Heart right ventricle (tissue), 16 donors: ENCODE measurements around the gene TTLL5. TPM values are rescaled to one million over a fixed set of nuclear protein-coding genes. Genes with fewer than 3 reads are reported as not detected.

Experiments
- ATAC-seq, 8 donors: fragments of 200-7000 bp; cut with Tn5 transposase; one replicate each; pipeline ENCODE4 v1.9.1; 2020; ENCODE audit warnings: mild to moderate bottlenecking in 8 of 8, moderate library complexity in 8 of 8, moderate number of reproducible peaks in 1 of 8
- DNase-seq, 2 donors: peaks; one replicate each; pipeline ENCODE4 v3.0.0-alpha.2; 2020
- H3K27ac ChIP-seq, 10 donors: fragments of 200-600 bp; sonication (generic) in 2 of 10; one replicate each; pipeline versions ENCODE4 v1.5.0 to v1.8.0; 2020 to 2022; ENCODE audit warnings: mild to moderate bottlenecking in 3 of 10
- H3K27me3 ChIP-seq, 7 donors: fragments of 200-600 bp; one replicate each; pipeline ENCODE4 v1.8.0; 2021 to 2022; ENCODE audit warnings: mild to moderate bottlenecking in 2 of 7
- H3K36me3 ChIP-seq, 9 donors: fragments of 200-600 bp; sonication (generic) in 1 of 9; one replicate each; pipeline versions ENCODE4 v1.5.0 to v1.8.0; 2020 to 2022; ENCODE audit warnings: mild to moderate bottlenecking in 2 of 9
- H3K4me1 ChIP-seq, 9 donors: fragments of 200-600 bp; sonication (generic) in 1 of 9; one replicate each; pipeline versions ENCODE4 v1.5.0 to v1.8.0; 2020 to 2022; ENCODE audit warnings: mild to moderate bottlenecking in 4 of 9
- H3K4me3 ChIP-seq, 10 donors: fragments of 200-600 bp; sonication (generic) in 2 of 10; one replicate each; pipeline versions ENCODE4 v1.5.0 to v1.8.0; 2020 to 2022; ENCODE audit warnings: mild to moderate bottlenecking in 7 of 10, moderate library complexity in 2 of 10
- H3K9me3 ChIP-seq, 11 donors: fragments of 200-600 bp in 10 of 11; sonication (generic) in 2 of 11; one replicate each; pipeline versions ENCODE4 v1.5.0 to v1.8.0; 2013 to 2022; ENCODE audit warnings: mild to moderate bottlenecking in 2 of 11, control low read depth in 1 of 11, moderate library complexity in 1 of 11
- WGBS, 2 donors: extraction: QIAGEN DNeasy Blood & Tissue Kit; methylation state at CpG; one replicate each; pipeline ENCODE4 v1.1.7; 2013; ENCODE audit warnings: inconsistent platforms in 1 of 2; 5-methylcytosine and 5-hydroxymethylcytosine counted together
- intact Hi-C, 10 donors: fragments of 100-400 bp; cut with DNase I; formaldehyde crosslinking; loops; one replicate each; pipeline versions ENCODE4 v1.11.1 to v1.14.2; 2022
- polyA plus RNA-seq, 2 donors: library from polyadenylated mRNA; stranded (reverse); fragments of 200-250 nt; gene quantifications; one replicate each; pipeline ENCODE4 v1.2.3, GENCODE V29; 2013
- total RNA-seq, 10 donors: library from RNA; stranded (reverse); fragmentation: NEBNext Ultra II Directional in 3 of 10; extraction: Animal tissue kit (Norgen Biotek cat#: 25700) in 3 of 10; gene quantifications; one replicate each; pipeline versions ENCODE4 v1.2.1 to v1.2.4, GENCODE V29; 2021 to 2023
- TF ChIP-seq, protein P1 (sequence below), 9 donors: fragments of 200-600 bp; sonication (generic) in 2 of 9; IDR thresholded peaks; one replicate each; pipeline versions ENCODE4 v1.5.0 to v1.8.0; 2021 to 2022; ENCODE audit warnings: antibody characterized with exemption in 9 of 9, mild to moderate bottlenecking in 5 of 9, moderate library complexity in 1 of 9
- donor health status: Arrhythmogenic right ventricular cardiomyopathy.
- donor health status: ischemic (EF 13 %, LVEDD 7.1; RV severe dilation, severe dysfunction).
- donor health status: healthy with polysubstance abuse.
- donor health status: DM: no; HTN: yes; CAD: no.
- donor health status: DM: no; HTN: no; CAD: no.
- donor health status: ischemic (EF 25% LVEDD 6.9; RV normal size, moderate dysfunction).
- donor health status: ischemic (EF 25% LVEDD 5.7; RV mildly dilated, moderate dysfunction).
- donor health status: healthy.
- donor health status: DM: yes; HTN: yes; CAD: no.
- donor health status: Ischemic cardiomyopathy.
- donor health status: ischemic (EF 35%, LVEDD 5.7; RV mildly dilated, moderate dysfunction).
- donor health status: nonischemic (EF 11% LVEDD 7.7; RV severe dilation, severe dysfunction).
- donor health status: DM: yes; HTN: yes; CAD: no.
- donor health status: PGD.
- donor health status: ischemic (EF 29% LVEDD 5.4; RV normal size, mild dysfunction).
- donor health status: nonischemic (EF 23%, LVEDD 6.1; RV moderate dilation, normal function).

The TTLL5 gene
- total and polyA plus RNA-seq, 12 donors, result 5.6 to 24.7 (median 17.6) TPM

DNA sequence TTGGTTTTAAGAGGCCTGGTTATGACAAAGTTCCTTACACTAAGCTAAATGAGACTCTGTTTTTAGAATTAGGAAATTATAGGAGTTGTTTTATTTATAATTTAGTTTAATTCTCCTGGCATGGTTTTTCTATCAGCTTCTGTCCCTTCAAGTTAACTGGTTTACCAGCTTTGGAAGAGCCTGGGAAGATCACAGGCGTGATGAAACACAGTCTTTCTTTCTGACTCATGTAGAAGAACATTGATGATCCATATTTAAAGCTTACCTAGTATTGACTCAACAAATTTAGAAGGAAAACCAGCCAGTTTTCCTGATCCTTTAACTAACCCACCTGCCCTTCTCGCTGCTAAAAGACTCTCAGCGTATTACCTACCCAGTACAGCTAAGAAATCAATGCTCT lies 165.6 kb downstream of the TTLL5 start:
- H3K27ac ChIP-seq, result peak overlapping the region in 4 of 10 donors; percentile 27 to 88 (median 76)
- intact Hi-C loops, result no loop called here

DNA sequence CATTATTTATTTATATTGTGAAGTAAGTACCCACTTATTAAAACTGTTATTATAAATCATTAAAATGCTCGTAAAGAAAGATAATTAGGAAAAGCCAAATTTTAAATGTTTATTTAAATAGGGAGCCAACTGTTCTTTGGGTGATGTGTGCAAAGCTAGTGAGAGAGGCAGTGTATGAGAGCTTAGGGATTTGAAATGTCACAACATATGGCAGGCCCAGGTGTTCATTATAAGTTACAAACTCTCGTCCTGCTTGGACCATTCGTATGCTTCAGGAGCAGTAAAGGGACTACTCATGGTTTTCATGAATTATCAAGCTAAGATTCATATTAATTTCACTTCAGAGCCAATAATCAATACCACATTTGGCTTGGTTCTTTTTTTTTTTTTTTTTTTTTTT lies 166.3 kb downstream of the TTLL5 start:
- TF ChIP-seq, protein P1, sequence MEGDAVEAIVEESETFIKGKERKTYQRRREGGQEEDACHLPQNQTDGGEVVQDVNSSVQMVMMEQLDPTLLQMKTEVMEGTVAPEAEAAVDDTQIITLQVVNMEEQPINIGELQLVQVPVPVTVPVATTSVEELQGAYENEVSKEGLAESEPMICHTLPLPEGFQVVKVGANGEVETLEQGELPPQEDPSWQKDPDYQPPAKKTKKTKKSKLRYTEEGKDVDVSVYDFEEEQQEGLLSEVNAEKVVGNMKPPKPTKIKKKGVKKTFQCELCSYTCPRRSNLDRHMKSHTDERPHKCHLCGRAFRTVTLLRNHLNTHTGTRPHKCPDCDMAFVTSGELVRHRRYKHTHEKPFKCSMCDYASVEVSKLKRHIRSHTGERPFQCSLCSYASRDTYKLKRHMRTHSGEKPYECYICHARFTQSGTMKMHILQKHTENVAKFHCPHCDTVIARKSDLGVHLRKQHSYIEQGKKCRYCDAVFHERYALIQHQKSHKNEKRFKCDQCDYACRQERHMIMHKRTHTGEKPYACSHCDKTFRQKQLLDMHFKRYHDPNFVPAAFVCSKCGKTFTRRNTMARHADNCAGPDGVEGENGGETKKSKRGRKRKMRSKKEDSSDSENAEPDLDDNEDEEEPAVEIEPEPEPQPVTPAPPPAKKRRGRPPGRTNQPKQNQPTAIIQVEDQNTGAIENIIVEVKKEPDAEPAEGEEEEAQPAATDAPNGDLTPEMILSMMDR (IDR thresholded peaks at IDR 0.05), result no peak
- peaks cover 2 to 53% (median 44%) of the 10 kb centered on the region in 9 donors for H3K4me1 ChIP-seq
- H3K27ac ChIP-seq, result peak overlapping the region in 1 of 10 donors; percentile 88
- no peaks in the 10 kb centered on the region for H3K27me3 ChIP-seq
- DNase-seq (no peak), ATAC-seq (no peak)
- peaks cover 0 to 4% (median 0%) of the 10 kb centered on the region in 9 donors for H3K36me3 ChIP-seq
- intact Hi-C loops, result no loop called here
- H3K4me3 ChIP-seq, result no peak overlapping the region
- 99% methylated on average over 3 of the region's 3 CpGs for WGBS, 2 donors
- no peaks in the 10 kb centered on the region for H3K9me3 ChIP-seq

More for the DNA sequence above, 165.6 kb downstream of the TTLL5 start:
- Histone ChIP-seq H3K9me3 (no peaks in the 10 kb centered on the region), H3K36me3 (peaks cover 0 to 5% (median 0%) of the 10 kb centered on the region in 9 donors), H3K27me3 (no peaks in the 10 kb centered on the region), H3K4me1 (peaks cover 2 to 53% (median 40%) of the 10 kb centered on the region in 9 donors), H3K4me3 (no peak overlapping the region)
- ATAC-seq (no peak), DNase-seq (no peak)
- 94 to 97% methylated on average over 3 of the region's 3 CpGs for WGBS, 2 donors
- TF ChIP-seq, protein P1 (IDR thresholded peaks at IDR 0.05), result no peak

DNA sequence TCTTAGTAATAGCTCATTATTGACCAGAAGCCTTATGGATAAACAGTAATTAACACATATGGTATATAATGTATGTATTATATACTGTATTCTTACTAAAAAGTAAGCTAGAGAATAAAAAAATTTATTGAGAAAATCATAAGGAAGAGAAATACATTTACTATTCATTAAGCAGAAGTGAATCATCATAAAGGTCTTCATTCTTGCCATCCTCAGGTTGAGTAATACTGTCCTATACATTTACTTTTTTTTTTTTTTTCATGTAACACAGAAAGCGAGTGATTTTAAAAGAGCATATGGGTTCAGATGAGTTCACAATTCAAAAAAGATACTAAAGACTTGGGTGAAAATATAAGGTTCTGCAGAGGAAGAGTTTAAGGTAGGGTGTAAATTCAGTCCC lies 168.3 kb downstream of the TTLL5 start:
- H3K4me3 ChIP-seq, result no peak overlapping the region
- intact Hi-C loops, result no loop called here
- TF ChIP-seq, protein P1 (IDR thresholded peaks at IDR 0.05), result no peak
- H3K36me3 ChIP-seq, result peaks cover 0 to 4% (median 0%) of the 10 kb centered on the region in 9 donors
- DNase-seq (no peak), ATAC-seq (no peak)
- H3K27me3 ChIP-seq, result no peaks in the 10 kb centered on the region
- H3K9me3 ChIP-seq, result no peaks in the 10 kb centered on the region
- H3K4me1 ChIP-seq, result peaks cover 0 to 47% (median 39%) of the 10 kb centered on the region in 9 donors
- 98 to 100% methylated on average over 1 of the region's 1 CpG for WGBS, 2 donors
- H3K27ac ChIP-seq, result no peak overlapping the region

DNA sequence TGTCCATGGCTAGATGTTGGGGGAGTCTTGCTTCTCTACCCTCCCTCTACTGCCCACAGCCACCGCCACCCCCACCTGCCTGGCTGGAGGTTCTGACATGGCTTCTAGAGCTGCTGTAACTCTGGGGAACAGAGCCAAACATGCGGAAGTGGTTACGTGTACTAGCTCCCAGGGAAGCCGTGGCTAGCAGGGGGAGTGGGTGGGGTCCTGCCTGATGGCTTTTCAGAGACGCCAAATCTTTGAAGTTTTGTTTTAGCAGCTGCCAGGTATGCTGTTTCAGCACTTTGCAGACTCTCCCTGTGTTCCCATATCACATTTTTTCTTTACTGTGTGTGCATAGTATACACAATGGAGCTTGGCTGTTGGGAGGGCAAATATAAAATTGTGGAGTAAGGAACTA lies 170.4 kb downstream of the TTLL5 start:
- DNase-seq, result peak; percentile 29 to 74

More for the DNA sequence above, 170.4 kb downstream of the TTLL5 start:
- peak overlapping the region in 6 of 10 donors; percentile 30 to 58 (median 47) for H3K27ac ChIP-seq
- peak; percentile 70 to 91 (median 85) for ATAC-seq
- peaks cover 0 to 29% (median 25%) of the 10 kb centered on the region in 9 donors for H3K4me1 ChIP-seq
- TF ChIP-seq, protein P1 (IDR thresholded peaks at IDR 0.05), result no peak
- no peak overlapping the region for H3K4me3 ChIP-seq
- WGBS, 2 donors, result 33 to 39% methylated on average over 5 of the region's 5 CpGs
- H3K27me3 ChIP-seq, result no peaks in the 10 kb centered on the region
- intact Hi-C loops, result no loop called here
- H3K9me3 ChIP-seq, result no peaks in the 10 kb centered on the region
- peaks cover 0 to 4% (median 0%) of the 10 kb centered on the region in 9 donors for H3K36me3 ChIP-seq
